Skin epidermis (tissue), 12 donors: ENCODE data around the gene CLINT1.

ENCODE experiments used
- H3K27ac ChIP-seq, 21 experiments: fragments of 200-600 bp; sonication (generic) in 11 of 21; one replicate each; pipeline ENCODE4 v1.5.0; 2020; ENCODE audit warnings: mild to moderate bottlenecking in 3 of 21, inconsistent platforms in 2 of 21, moderate library complexity in 2 of 21
- H3K4me3 ChIP-seq, 7 experiments: fragments of 200-600 bp; sonication (generic) in 2 of 7; one replicate each; pipeline ENCODE4 v1.5.0; 2020; ENCODE audit warnings: inconsistent platforms in 2 of 7, mild to moderate bottlenecking in 2 of 7, moderate library complexity in 1 of 7

The CLINT1 gene

DNA sequence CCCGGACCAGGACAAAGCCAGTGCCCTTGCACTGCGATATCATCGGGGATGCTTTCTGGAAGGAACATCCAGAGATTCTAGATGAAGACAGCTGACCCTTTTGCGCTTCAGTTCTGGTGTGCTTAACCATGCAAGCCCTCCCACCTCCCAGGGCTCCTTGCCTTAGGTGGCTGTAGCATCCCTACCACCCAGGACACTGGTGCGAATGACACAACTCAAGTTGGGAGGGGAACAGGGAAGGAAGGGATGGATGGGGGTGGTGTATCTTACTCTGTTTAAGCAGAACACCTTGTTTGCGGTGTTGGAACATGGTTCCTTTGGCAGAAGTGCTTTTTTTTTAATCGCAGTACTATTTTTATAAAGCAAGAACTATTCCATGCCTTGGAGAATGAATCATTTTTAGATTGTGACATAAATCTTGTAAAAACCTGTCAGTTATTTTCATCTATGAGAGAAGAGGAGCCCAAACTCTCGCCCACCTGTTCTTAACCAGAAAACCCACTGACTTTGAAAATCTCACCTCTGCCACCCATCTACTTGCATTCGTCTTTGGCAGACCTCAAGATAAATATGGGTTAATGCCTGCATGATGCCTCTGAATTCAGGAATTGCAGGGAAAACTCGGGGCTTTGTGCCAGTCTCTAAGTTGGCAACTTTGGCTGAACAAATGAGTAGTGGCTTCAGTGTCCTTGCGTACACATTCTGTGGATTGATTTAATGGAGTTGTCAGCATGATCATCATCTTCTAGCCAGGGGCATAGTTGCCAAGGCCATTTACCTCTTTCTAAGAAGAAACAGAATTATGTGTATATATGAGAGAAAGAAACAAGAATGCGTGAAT, 119.3 kb downstream of the CLINT1 start:
- Histone ChIP-seq H3K4me3 (no peak overlapping the region), H3K27ac (no peak overlapping the region)

- no peak overlapping the region for H3K27ac ChIP-seq
- no peak overlapping the region for H3K4me3 ChIP-seq
Observed at GRCh38 chr5:157735991-157736390, 123.0 kb downstream of the CLINT1 start.
